Fibroblast of pulmonary artery (primary cell): ENCODE results near the gene TTLL5.

ENCODE experiments used
- DNase-seq: peaks from one replicate; pipeline ENCODE4 v3.0.0-alpha.2; 2010; ENCODE audit warnings: low read depth
- H3K4me3 ChIP-seq: replicated peaks from 2 replicates; pipeline ENCODE4 v1.5.1; 2011; ENCODE audit warnings: low read depth, mild to moderate bottlenecking, control low read depth, low read length, moderate library complexity
- TF ChIP-seq, protein P1 (sequence below): IDR thresholded peaks from 2 replicates; pipeline ENCODE4 v1.5.1; 2011; ENCODE audit warnings: mild to moderate bottlenecking, control low read depth, low read length, inconsistent platforms; ENCODE audit errors: missing control alignments

Gene TTLL5

DNA sequence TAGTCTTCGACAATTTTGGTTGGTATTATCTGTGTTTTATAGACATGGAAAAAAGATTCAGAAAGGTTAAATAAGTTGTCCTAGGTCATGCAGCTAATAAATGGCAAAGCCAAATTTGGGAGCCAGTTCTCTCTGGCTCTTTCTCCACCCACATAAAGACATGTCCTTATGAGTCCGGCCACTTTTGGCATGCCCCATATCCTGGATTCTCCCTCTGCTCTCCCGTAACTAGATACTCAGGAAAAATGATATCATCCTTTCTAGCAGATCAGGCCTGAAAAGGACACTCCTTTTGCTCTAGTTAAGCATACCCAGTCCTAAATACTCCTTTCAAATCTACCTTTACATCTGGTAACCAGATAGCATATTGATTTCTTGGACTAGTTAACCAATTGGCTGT is 64.4 kb downstream of the TTLL5 start:
- peak; percentile 34 for DNase-seq
- H3K4me3 ChIP-seq, result no peak overlapping the region
- TF ChIP-seq, protein P1, sequence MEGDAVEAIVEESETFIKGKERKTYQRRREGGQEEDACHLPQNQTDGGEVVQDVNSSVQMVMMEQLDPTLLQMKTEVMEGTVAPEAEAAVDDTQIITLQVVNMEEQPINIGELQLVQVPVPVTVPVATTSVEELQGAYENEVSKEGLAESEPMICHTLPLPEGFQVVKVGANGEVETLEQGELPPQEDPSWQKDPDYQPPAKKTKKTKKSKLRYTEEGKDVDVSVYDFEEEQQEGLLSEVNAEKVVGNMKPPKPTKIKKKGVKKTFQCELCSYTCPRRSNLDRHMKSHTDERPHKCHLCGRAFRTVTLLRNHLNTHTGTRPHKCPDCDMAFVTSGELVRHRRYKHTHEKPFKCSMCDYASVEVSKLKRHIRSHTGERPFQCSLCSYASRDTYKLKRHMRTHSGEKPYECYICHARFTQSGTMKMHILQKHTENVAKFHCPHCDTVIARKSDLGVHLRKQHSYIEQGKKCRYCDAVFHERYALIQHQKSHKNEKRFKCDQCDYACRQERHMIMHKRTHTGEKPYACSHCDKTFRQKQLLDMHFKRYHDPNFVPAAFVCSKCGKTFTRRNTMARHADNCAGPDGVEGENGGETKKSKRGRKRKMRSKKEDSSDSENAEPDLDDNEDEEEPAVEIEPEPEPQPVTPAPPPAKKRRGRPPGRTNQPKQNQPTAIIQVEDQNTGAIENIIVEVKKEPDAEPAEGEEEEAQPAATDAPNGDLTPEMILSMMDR, result no peak

DNA sequence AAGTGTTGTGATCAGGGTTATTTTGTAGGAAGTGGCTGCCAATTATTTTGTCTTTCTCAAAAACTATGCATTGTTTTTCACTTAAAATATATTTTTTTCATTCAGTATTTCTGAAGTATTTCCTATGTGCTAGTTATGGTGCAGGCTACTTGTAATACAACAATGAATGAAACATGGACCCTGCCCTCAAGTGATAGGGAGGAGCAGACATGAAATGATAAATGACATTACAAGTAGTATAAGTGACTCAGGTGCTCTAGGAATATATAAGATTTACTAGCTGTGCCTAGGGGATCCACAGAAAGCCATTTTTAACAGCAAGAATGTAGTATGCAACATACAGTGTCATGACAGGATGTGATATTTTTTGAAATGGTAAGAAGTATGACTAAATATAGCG is 65.3 kb downstream of the TTLL5 start:
- no peak for DNase-seq
- TF ChIP-seq, protein P1, result no peak
- H3K4me3 ChIP-seq, result no peak overlapping the region

DNA sequence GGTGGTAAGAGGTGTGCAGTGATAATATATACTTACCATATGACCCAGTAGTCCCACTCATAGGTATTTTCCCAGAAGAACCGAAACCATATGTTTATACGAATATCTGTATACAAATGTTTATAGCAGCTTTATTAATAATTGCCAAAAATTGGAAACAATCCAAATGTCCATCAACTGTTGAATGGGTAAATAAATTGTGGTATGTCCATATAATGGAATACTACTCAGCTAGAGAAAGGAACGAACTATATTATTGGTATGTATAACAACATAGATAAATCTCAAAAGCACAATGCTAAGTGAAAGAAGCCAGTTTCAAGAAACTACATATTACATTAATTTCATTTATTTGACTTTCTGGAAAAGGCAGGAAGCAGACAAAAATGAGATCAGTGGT is 66.1 kb downstream of the TTLL5 start:
- TF ChIP-seq, protein P1, result no peak
- no peak for DNase-seq
- no peak overlapping the region for H3K4me3 ChIP-seq

DNA sequence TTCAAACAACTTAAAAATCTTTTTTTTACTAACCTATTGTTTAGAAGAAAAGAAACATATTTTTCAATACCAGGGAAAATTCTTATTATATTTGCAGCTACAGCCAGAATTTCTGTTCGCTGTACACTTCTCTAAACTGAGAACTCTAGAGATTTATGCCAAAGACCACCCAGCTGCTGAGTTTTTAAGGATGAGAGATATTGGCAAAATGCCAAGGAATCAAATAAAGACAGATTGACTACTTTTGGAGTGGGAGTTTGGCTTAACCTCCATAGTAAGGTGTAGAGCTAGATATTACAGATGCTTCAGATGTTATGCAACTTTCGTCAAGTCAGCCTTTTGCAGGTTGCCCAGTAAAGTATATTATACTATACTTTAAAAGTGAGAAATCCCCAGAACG is 71.8 kb downstream of the TTLL5 start:
- TF ChIP-seq, protein P1, result no peak
- H3K4me3 ChIP-seq, result no peak overlapping the region
- DNase-seq, result no peak

DNA sequence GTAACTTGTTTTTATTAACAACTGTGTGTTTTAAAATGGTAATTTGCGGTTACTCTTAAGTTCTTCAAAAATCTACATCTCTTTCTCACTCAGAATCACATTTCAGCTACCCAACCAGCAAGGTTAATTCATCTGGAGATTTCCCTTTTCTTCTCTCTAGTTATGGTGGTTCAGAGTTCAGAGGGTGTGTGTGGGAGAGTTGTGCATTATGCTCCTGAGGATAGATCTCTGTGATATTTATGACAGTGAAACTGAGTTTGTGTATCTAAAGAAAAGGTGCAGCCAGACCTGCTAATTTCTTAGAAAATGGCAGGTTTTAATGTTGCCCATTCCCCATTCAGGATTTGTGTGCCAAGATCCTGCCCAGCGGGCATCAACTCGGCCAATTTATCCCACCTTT is 73.8 kb downstream of the TTLL5 start:
- H3K4me3 ChIP-seq, result no peak overlapping the region
- TF ChIP-seq, protein P1, result no peak
- DNase-seq, result no peak

DNA sequence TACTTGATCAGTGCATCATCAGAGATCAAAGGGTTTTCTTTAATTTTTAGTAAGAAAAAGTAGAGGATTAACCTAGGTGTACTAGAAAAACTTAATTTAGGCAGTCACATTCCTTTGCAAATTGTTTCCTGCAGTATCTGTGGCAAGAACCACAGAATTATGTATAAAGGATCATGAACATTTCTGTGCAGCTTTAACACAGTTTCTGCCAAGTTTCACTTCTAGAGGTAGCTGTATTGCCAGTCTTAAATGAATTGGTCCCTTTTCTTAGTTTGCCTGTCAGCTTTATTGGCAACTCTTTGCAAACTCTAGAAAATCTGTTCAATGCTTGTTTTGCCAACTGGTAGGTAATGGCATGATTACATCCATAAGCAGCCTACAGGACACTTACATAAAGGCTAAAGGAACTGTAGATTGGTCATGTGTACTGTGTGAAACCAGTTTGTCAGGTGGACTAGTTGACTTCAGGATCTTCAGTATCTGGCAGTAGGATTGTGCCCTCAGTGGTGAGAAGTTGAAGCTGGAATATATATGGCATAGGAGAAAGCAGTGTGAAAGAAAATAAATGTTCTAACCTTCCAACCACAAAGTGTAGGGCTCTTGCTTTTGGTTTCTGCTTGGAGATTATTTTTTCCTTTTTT is 75.9 kb downstream of the TTLL5 start:
- TF ChIP-seq, protein P1, result no peak
- no peak for DNase-seq
- no peak overlapping the region for H3K4me3 ChIP-seq

DNA sequence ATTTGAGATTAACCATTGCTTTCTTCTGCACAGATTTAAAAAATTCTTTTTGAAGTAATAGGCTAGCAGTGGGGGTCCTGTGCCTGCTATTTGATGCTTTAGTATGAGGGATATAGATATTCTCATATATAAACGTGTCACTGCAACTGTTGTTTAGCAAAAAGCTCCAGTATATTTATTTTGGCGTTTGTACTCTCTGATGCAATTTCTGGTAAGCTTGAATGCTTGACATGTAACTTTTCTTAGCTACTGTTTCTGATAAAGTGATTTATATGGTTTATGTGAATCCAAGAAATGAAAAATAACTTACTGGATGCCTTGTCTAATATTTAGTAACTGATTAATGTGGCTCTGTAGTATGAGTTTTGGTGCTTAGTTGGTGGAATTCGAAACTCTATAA is 77.1 kb downstream of the TTLL5 start:
- DNase-seq, result peak; percentile 50

More for the DNA sequence above, 77.1 kb downstream of the TTLL5 start:
- no peak overlapping the region for H3K4me3 ChIP-seq
- TF ChIP-seq, protein P1, result no peak
